ENCODE data around the gene TNFRSF17.
A peak's percentile ranks its signal among the peaks of the same experiment; 100 is the strongest.

TNFRSF17 gene

DNA sequence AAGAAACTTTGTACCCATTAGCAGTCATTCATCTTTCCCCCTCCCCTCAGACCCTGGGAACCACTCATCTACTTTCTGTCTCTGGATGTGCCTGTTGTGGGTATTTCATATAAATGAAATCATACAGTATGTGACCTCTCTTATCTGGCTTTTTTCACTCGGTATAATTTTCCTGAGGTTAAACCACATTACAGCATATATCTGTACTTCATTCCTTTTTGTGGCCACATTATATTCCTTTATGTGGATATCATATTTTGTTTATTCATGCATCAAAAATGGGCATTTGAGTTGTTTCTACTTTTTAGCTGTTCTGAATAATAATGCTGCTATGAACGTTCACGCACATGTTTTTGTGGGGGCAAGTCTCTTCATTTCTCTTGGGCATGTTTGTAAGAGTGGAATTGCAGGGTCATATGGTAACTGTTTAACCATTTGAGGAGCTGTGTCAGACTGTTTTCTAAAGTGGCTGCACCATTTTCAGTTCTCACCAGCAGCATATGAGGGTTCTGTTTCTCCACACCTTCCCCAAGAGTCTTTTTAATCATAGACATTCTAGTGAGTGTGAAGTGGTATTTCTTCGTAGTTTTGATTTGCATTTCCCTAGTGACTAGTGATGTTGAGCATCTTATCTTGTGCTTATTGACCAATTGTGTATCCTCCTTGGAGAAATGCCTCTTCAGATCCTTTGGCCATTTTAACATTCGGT is 15.3 kb downstream of the TNFRSF17 start:
- no peak overlapping the region for H3K14ac ChIP-seq (ENCODE audit: low read length in 2 of 2)
- no peak overlapping the region for H2BK5ac ChIP-seq (ENCODE audit: low read depth, low read length, poor library complexity, severe bottlenecking)
- H3K79me1 ChIP-seq (replicated peaks; ENCODE audit: low read length, poor library complexity, severe bottlenecking): peaks cover 31% of the 10 kb centered on the region
- H2BK120ac ChIP-seq (ENCODE audit: low read depth, low read length): no peak overlapping the region
- peaks cover 0 to 10% of the 10 kb centered on the region in 2 experiments for H3K36me3 ChIP-seq (ENCODE audit: control insufficient read depth in 1 of 2, insufficient read depth in 2 of 2, low read depth in 1 of 2, low read length in 2 of 2)
- H3K4me1 ChIP-seq (ENCODE audit: control insufficient read depth, insufficient read depth, low read depth, low read length): peaks cover 18% of the 10 kb centered on the region
- no peak overlapping the region for H4K8ac ChIP-seq (ENCODE audit: low read length)
- H3K27ac ChIP-seq (ENCODE audit: low read length, poor library complexity, severe bottlenecking): no peak overlapping the region
- no peak overlapping the region for H3K4me2 ChIP-seq (ENCODE audit: low read length, poor library complexity, severe bottlenecking)
- WGBS: 95% methylated on average over 3 of the region's 5 CpGs
- no peak overlapping the region for H2BK12ac ChIP-seq (ENCODE audit: low read length in 2 of 2)
- H3K4me3 ChIP-seq (ENCODE audit: insufficient read depth in 1 of 2, low read depth in 1 of 2, low read length in 2 of 2): no peak overlapping the region
- no peak overlapping the region for H2AK5ac ChIP-seq (ENCODE audit: low read length, severe bottlenecking)
- H2BK15ac ChIP-seq (ENCODE audit: low read depth, poor library complexity, severe bottlenecking): no peak overlapping the region
- DNase-seq: no peak
- H3K23ac ChIP-seq (ENCODE audit: low read length in 2 of 2): no peak overlapping the region
- H3K27me3 ChIP-seq (ENCODE audit: control insufficient read depth in 1 of 2, insufficient read depth in 1 of 2, low read length in 2 of 2): no peaks in the 10 kb centered on the region
- peak overlapping the region; percentile 7 for H3K9ac ChIP-seq (ENCODE audit: low read length)
- H2AFZ ChIP-seq (ENCODE audit: low read depth, low read length): no peak overlapping the region
- no peak overlapping the region for H3K18ac ChIP-seq (ENCODE audit: low read depth in 1 of 2, low read length in 2 of 2)
- H4K91ac ChIP-seq (ENCODE audit: low read length): no peak overlapping the region
- no peaks in the 10 kb centered on the region for H3K9me3 ChIP-seq (ENCODE audit: control insufficient read depth, low read length)
- no peak overlapping the region for H3K4ac ChIP-seq (ENCODE audit: low read depth in 1 of 2, low read length in 2 of 2)

DNA sequence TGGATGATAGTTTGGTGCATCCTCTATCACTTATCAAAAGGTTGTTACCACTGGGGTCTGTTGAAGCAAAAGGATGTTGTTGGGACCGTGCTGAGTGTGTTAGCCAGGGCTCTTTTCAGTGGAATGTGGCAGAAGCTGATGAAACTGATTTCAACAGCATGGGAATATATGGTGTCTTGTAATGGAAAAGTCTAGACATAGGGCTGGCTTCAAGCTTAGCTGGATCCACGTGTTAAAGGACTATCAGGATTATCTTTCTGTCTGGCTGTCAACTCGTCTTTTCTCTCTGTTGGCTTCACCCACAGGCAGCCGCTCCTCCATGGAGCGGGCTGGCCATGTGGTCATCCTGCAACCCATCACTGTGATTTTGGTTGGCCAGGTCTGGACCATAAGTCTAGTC is 20.2 kb downstream of the TNFRSF17 start:
- peaks cover 0 to 11% of the 10 kb centered on the region in 2 experiments for H3K36me3 ChIP-seq (ENCODE audit: control insufficient read depth in 1 of 2, insufficient read depth in 2 of 2, low read depth in 1 of 2, low read length in 2 of 2)

DNA sequence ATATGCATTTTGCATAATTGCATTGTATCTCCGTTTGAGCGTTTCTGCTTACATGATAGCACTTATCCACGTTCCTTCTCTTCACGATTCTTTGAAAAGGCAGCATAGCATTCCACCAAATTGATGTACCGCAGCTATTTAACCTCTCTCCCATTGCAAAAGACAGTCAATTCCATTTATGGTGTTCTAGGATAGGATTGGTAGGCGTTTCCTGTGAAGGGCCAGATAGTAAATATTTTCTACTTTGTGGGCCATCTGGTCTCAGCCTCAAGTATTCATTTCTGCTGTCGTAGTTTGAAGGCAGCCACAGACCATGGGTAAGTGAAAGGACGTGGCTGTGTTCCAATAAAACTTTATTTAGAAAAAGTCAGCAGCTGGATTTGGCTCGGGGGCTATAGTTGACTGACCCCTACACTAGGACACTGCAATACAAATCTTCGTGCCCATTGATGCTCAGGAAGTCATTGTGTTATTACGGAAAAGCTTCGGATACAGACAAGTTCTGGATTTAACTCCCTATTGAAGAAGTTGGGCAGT is 21.6 kb downstream of the TNFRSF17 start:
- Histone ChIP-seq H3K4me1 (ENCODE audit: control insufficient read depth, insufficient read depth, low read depth, low read length) (peaks cover 21% of the 10 kb centered on the region), H3K9me3 (ENCODE audit: control insufficient read depth, low read length) (no peaks in the 10 kb centered on the region), H3K14ac (ENCODE audit: low read length in 2 of 2) (no peak overlapping the region), H2AFZ (ENCODE audit: low read depth, low read length) (no peak overlapping the region), H3K23ac (ENCODE audit: low read length in 2 of 2) (no peak overlapping the region), H4K91ac (ENCODE audit: low read length) (no peak overlapping the region), H2BK5ac (ENCODE audit: low read depth, low read length, poor library complexity, severe bottlenecking) (no peak overlapping the region), H2AK5ac (ENCODE audit: low read length, severe bottlenecking) (no peak overlapping the region), H2BK120ac (ENCODE audit: low read depth, low read length) (no peak overlapping the region), H3K36me3 (ENCODE audit: control insufficient read depth in 1 of 2, insufficient read depth in 2 of 2, low read depth in 1 of 2, low read length in 2 of 2) (peaks cover 0 to 8% of the 10 kb centered on the region in 2 experiments), H2BK15ac (ENCODE audit: low read depth, poor library complexity, severe bottlenecking) (no peak overlapping the region), H3K4me3 (ENCODE audit: insufficient read depth in 1 of 2, low read depth in 1 of 2, low read length in 2 of 2) (no peak overlapping the region), H3K79me1 (replicated peaks; ENCODE audit: low read length, poor library complexity, severe bottlenecking) (peaks cover 26% of the 10 kb centered on the region), H4K8ac (ENCODE audit: low read length) (no peak overlapping the region), H2BK12ac (ENCODE audit: low read length in 2 of 2) (no peak overlapping the region), H3K4me2 (ENCODE audit: low read length, poor library complexity, severe bottlenecking) (no peak overlapping the region), H3K9ac (ENCODE audit: low read length) (no peak overlapping the region), H3K27me3 (ENCODE audit: control insufficient read depth in 1 of 2, insufficient read depth in 1 of 2, low read length in 2 of 2) (no peaks in the 10 kb centered on the region), H3K27ac (ENCODE audit: low read length, poor library complexity, severe bottlenecking) (no peak overlapping the region), H3K4ac (ENCODE audit: low read depth in 1 of 2, low read length in 2 of 2) (no peak overlapping the region), H3K18ac (ENCODE audit: low read depth in 1 of 2, low read length in 2 of 2) (no peak overlapping the region)
- peak; percentile 81 for DNase-seq
- WGBS: 77% methylated on average over 11 of the region's 12 CpGs

More for the DNA sequence above, 20.2 kb downstream of the TNFRSF17 start:
- H3K18ac ChIP-seq (ENCODE audit: low read depth in 1 of 2, low read length in 2 of 2): no peak overlapping the region
- H2AFZ ChIP-seq (ENCODE audit: low read depth, low read length): no peak overlapping the region
- H3K27ac ChIP-seq (ENCODE audit: low read length, poor library complexity, severe bottlenecking): no peak overlapping the region
- no peak overlapping the region for H2BK12ac ChIP-seq (ENCODE audit: low read length in 2 of 2)
- H3K4me2 ChIP-seq (ENCODE audit: low read length, poor library complexity, severe bottlenecking): no peak overlapping the region
- DNase-seq: peak; percentile 43
- no peak overlapping the region for H3K14ac ChIP-seq (ENCODE audit: low read length in 2 of 2)
- H3K4me3 ChIP-seq (ENCODE audit: insufficient read depth in 1 of 2, low read depth in 1 of 2, low read length in 2 of 2): no peak overlapping the region
- H3K9ac ChIP-seq (ENCODE audit: low read length): no peak overlapping the region
- no peak overlapping the region for H4K8ac ChIP-seq (ENCODE audit: low read length)
- H2BK5ac ChIP-seq (ENCODE audit: low read depth, low read length, poor library complexity, severe bottlenecking): no peak overlapping the region
- H2BK15ac ChIP-seq (ENCODE audit: low read depth, poor library complexity, severe bottlenecking): no peak overlapping the region
- H3K27me3 ChIP-seq (ENCODE audit: control insufficient read depth in 1 of 2, insufficient read depth in 1 of 2, low read length in 2 of 2): no peaks in the 10 kb centered on the region
- H3K4ac ChIP-seq (ENCODE audit: low read depth in 1 of 2, low read length in 2 of 2): no peak overlapping the region
- no peak overlapping the region for H2AK5ac ChIP-seq (ENCODE audit: low read length, severe bottlenecking)
- H3K23ac ChIP-seq (ENCODE audit: low read length in 2 of 2): no peak overlapping the region
- H3K4me1 ChIP-seq (ENCODE audit: control insufficient read depth, insufficient read depth, low read depth, low read length): peaks cover 16% of the 10 kb centered on the region
- no peak overlapping the region for H2BK120ac ChIP-seq (ENCODE audit: low read depth, low read length)
- no peaks in the 10 kb centered on the region for H3K9me3 ChIP-seq (ENCODE audit: control insufficient read depth, low read length)
- WGBS: 69% methylated on average over 5 of the region's 5 CpGs
- H3K79me1 ChIP-seq (replicated peaks; ENCODE audit: low read length, poor library complexity, severe bottlenecking): peaks cover 31% of the 10 kb centered on the region
- no peak overlapping the region for H4K91ac ChIP-seq (ENCODE audit: low read length)

DNA sequence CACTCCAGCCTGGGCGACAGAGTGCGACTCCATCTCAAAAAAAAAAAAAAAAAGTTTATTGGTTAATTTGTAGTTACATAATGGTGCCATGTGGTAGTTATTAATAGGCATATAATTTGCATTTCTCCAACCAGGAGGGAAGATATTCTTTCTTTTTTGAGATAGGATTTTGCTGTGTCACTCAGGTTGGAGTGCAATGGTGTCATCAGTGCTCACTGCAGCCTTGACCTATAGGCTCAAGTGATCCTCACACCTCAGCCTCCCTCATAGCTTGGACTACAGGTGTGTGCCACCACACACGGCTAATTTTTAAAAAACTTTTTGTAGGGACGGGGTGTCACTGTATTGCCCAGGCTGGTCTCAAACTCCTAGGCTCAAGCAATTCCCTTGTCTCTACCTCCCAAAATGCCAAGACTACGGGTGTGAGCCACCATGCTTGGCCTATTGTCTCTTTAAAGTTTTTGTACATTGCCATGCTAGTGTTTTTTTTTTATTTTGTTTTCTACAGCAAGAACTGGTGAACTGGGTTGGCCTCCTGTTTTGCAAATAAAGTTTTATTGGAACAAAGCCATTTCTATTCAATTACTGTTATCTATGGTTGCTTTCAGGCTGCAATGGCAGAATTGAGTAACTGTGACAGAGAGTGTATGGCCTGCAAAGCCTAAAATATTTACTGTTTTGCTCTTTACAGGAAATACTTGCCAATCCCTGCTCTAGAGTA is 23.4 kb downstream of the TNFRSF17 start:
- Histone ChIP-seq H3K18ac (ENCODE audit: low read depth in 1 of 2, low read length in 2 of 2) (no peak overlapping the region), H3K4me2 (ENCODE audit: low read length, poor library complexity, severe bottlenecking) (no peak overlapping the region), H2BK12ac (ENCODE audit: low read length in 2 of 2) (no peak overlapping the region), H3K4me3 (ENCODE audit: insufficient read depth in 1 of 2, low read depth in 1 of 2, low read length in 2 of 2) (no peak overlapping the region), H3K36me3 (ENCODE audit: control insufficient read depth in 1 of 2, insufficient read depth in 2 of 2, low read depth in 1 of 2, low read length in 2 of 2) (peaks cover 0 to 11% of the 10 kb centered on the region in 2 experiments), H4K91ac (ENCODE audit: low read length) (no peak overlapping the region), H2AK5ac (ENCODE audit: low read length, severe bottlenecking) (no peak overlapping the region), H2AFZ (ENCODE audit: low read depth, low read length) (no peak overlapping the region), H3K4me1 (ENCODE audit: control insufficient read depth, insufficient read depth, low read depth, low read length) (peaks cover 28% of the 10 kb centered on the region), H3K9me3 (ENCODE audit: control insufficient read depth, low read length) (no peaks in the 10 kb centered on the region), H3K14ac (ENCODE audit: low read length in 2 of 2) (no peak overlapping the region), H3K79me1 (replicated peaks; ENCODE audit: low read length, poor library complexity, severe bottlenecking) (peaks cover 30% of the 10 kb centered on the region), H3K23ac (ENCODE audit: low read length in 2 of 2) (no peak overlapping the region), H3K27me3 (ENCODE audit: control insufficient read depth in 1 of 2, insufficient read depth in 1 of 2, low read length in 2 of 2) (no peaks in the 10 kb centered on the region), H3K27ac (ENCODE audit: low read length, poor library complexity, severe bottlenecking) (no peak overlapping the region), H3K9ac (ENCODE audit: low read length) (no peak overlapping the region), H3K4ac (ENCODE audit: low read depth in 1 of 2, low read length in 2 of 2) (no peak overlapping the region), H4K8ac (ENCODE audit: low read length) (no peak overlapping the region), H2BK5ac (ENCODE audit: low read depth, low read length, poor library complexity, severe bottlenecking) (no peak overlapping the region), H2BK120ac (ENCODE audit: low read depth, low read length) (no peak overlapping the region), H2BK15ac (ENCODE audit: low read depth, poor library complexity, severe bottlenecking) (no peak overlapping the region)
- no peak for DNase-seq
- 60% methylated on average over 3 of the region's 5 CpGs for WGBS
